ENCODE data around the gene PKIG. TPM values are rescaled to one million over a fixed set of nuclear protein-coding genes. Genes with fewer than 3 reads are reported as not detected.

PKIG gene
- total and polyA plus RNA-seq, 2 experiments from 2014 or later: 47.6 to 51.9 TPM

- no peaks in the 10 kb centered on the region for H3K4me1 ChIP-seq (ENCODE audit: insufficient read depth)
- no peak for DNase-seq (ENCODE audit: low spot score)
- H3K9me2 ChIP-seq (replicated peaks; ENCODE audit: insufficient read depth): no peaks in the 10 kb centered on the region
- H3K79me2 ChIP-seq: no peaks in the 10 kb centered on the region
- TF ChIP-seq EZH2phosphoT487 (IDR thresholded peaks at IDR 0.05; ENCODE audit: low read depth, severe bottlenecking, unreplicated experiment) (no peak), CTCF (IDR thresholded peaks at IDR 0.05; ENCODE audit: poor library complexity) (no peak), EZH2 (IDR thresholded peaks at IDR 0.05; ENCODE audit: borderline replicate concordance) (no peak)
- no peak overlapping the region for H2AFZ ChIP-seq
- no peaks in the 10 kb centered on the region for H3K27me3 ChIP-seq
- H3K27ac ChIP-seq: no peak overlapping the region
- H3K9me3 ChIP-seq (ENCODE audit: low read depth): no peaks in the 10 kb centered on the region
- no peak overlapping the region for H3K4me2 ChIP-seq
- H3K36me3 ChIP-seq (replicated peaks; ENCODE audit: insufficient read depth, low read depth): no peaks in the 10 kb centered on the region
- no peaks in the 10 kb centered on the region for H4K20me1 ChIP-seq (ENCODE audit: insufficient read depth, poor library complexity, severe bottlenecking)
- WGBS (ENCODE audit: low lambda C conversion rate, missing lambda C conversion rate): 97% methylated on average over 6 of the region's 6 CpGs
- H3K4me3 ChIP-seq: no peak overlapping the region
Observed at GRCh38 chr20:44624743-44625271, 42.4 kb downstream of the PKIG start.

- Histone ChIP-seq H3K36me3 (replicated peaks; ENCODE audit: insufficient read depth, low read depth) (no peaks in the 10 kb centered on the region), H3K9me2 (replicated peaks; ENCODE audit: insufficient read depth) (no peaks in the 10 kb centered on the region), H2AFZ (no peak overlapping the region), H3K79me2 (no peaks in the 10 kb centered on the region), H3K27me3 (no peaks in the 10 kb centered on the region), H3K9me3 (ENCODE audit: low read depth) (no peaks in the 10 kb centered on the region), H3K4me2 (no peak overlapping the region), H4K20me1 (ENCODE audit: insufficient read depth, poor library complexity, severe bottlenecking) (no peaks in the 10 kb centered on the region), H3K4me3 (no peak overlapping the region), H3K4me1 (ENCODE audit: insufficient read depth) (no peaks in the 10 kb centered on the region), H3K27ac (no peak overlapping the region)
- WGBS (ENCODE audit: low lambda C conversion rate, missing lambda C conversion rate): 94% methylated on average over 8 of the region's 8 CpGs
- TF ChIP-seq CTCF (IDR thresholded peaks at IDR 0.05; ENCODE audit: poor library complexity): no peak
- TF ChIP-seq EZH2phosphoT487 (IDR thresholded peaks at IDR 0.05; ENCODE audit: low read depth, severe bottlenecking, unreplicated experiment): no peak
- no peak for TF ChIP-seq EZH2 (IDR thresholded peaks at IDR 0.05; ENCODE audit: borderline replicate concordance)
- no peak for DNase-seq (ENCODE audit: low spot score)
Observed at GRCh38 chr20:44625361-44625760, 43.0 kb downstream of the PKIG start.

GRCh38 chr20:44626278-44626677, 43.9 kb downstream of the PKIG start:
- no peak overlapping the region for H3K4me2 ChIP-seq
- 95% methylated on average over 7 of the region's 7 CpGs for WGBS (ENCODE audit: low lambda C conversion rate, missing lambda C conversion rate)

More at GRCh38 chr20:44626278-44626677, 43.9 kb downstream of the PKIG start:
- no peak overlapping the region for H3K4me3 ChIP-seq
- H3K27ac ChIP-seq: no peak overlapping the region
- H3K27me3 ChIP-seq: no peaks in the 10 kb centered on the region
- TF ChIP-seq CTCF (IDR thresholded peaks at IDR 0.05; ENCODE audit: poor library complexity) (no peak), EZH2 (IDR thresholded peaks at IDR 0.05; ENCODE audit: borderline replicate concordance) (no peak), EZH2phosphoT487 (IDR thresholded peaks at IDR 0.05; ENCODE audit: low read depth, severe bottlenecking, unreplicated experiment) (no peak)
- H4K20me1 ChIP-seq (ENCODE audit: insufficient read depth, poor library complexity, severe bottlenecking): no peaks in the 10 kb centered on the region
- H3K9me2 ChIP-seq (replicated peaks; ENCODE audit: insufficient read depth): no peaks in the 10 kb centered on the region
- no peaks in the 10 kb centered on the region for H3K9me3 ChIP-seq (ENCODE audit: low read depth)
- no peak overlapping the region for H2AFZ ChIP-seq
- H3K36me3 ChIP-seq (replicated peaks; ENCODE audit: insufficient read depth, low read depth): no peaks in the 10 kb centered on the region
- H3K79me2 ChIP-seq: no peaks in the 10 kb centered on the region
- H3K4me1 ChIP-seq (ENCODE audit: insufficient read depth): no peaks in the 10 kb centered on the region
- DNase-seq (ENCODE audit: low spot score): no peak
